Small intestine (tissue), 7 donors: ENCODE data around the gene COL6A2. TPM values are rescaled to one million over a fixed set of nuclear protein-coding genes. Genes with fewer than 3 reads are reported as not detected.
"Not testable (repeated sequence)": the region's sequence is repeated elsewhere in the genome, so short reads cannot be mapped to it uniquely, and the experiment has no call there.

Experiments used
- DNase-seq, 2 donors: peaks; one replicate each; pipeline versions ENCODE4 v3.0.0 to v3.0.0-alpha.2; 2013
- FAIRE-seq: peaks from 2 replicates; lab custom pipeline; 2012; peaks lifted over from hg19 to GRCh38; lab: Jason Lieb, UNC
- H3K27ac ChIP-seq, 3 donors: one replicate each; pipeline ENCODE4 v1.5.1; 2013; ENCODE audit warnings: low read length in 2 of 3, mild to moderate bottlenecking in 2 of 3, control low read depth in 1 of 3, inconsistent platforms in 1 of 3, low read depth in 1 of 3, moderate library complexity in 1 of 3
- H3K27me3 ChIP-seq, 3 donors: one replicate each; pipeline ENCODE4 v1.6.1; 2013; ENCODE audit warnings: low read length in 3 of 3, inconsistent platforms in 1 of 3; ENCODE audit not compliant: control insufficient read depth in 3 of 3, insufficient read depth in 3 of 3
- H3K36me3 ChIP-seq, 3 donors: one replicate each; pipeline ENCODE4 v1.6.1; 2013; ENCODE audit warnings: low read length in 3 of 3, inconsistent platforms in 1 of 3, low read depth in 1 of 3, mild to moderate bottlenecking in 1 of 3, moderate library complexity in 1 of 3; ENCODE audit not compliant: control insufficient read depth in 3 of 3, insufficient read depth in 2 of 3
- H3K4me1 ChIP-seq, 3 donors: one replicate each; pipeline ENCODE4 v1.6.1; 2013; ENCODE audit warnings: low read length in 2 of 3, inconsistent platforms in 1 of 3, low read depth in 1 of 3, mild to moderate bottlenecking in 1 of 3, moderate library complexity in 1 of 3; ENCODE audit not compliant: control insufficient read depth in 3 of 3, insufficient read depth in 2 of 3
- H3K4me3 ChIP-seq, 3 donors: one replicate each; pipeline ENCODE4 v1.5.1; 2013; ENCODE audit warnings: low read length in 3 of 3, control low read depth in 1 of 3, inconsistent platforms in 1 of 3, low read depth in 1 of 3, mild to moderate bottlenecking in 1 of 3, moderate library complexity in 1 of 3
- H3K9me3 ChIP-seq, 2 donors: one replicate each; pipeline ENCODE4 v1.6.1; 2013; ENCODE audit warnings: low read depth in 1 of 2, low read length in 1 of 2; ENCODE audit not compliant: control insufficient read depth in 2 of 2, insufficient read depth in 1 of 2
- whole genome bisulfite sequencing, 3 donors: extraction: QIAGEN DNeasy Blood & Tissue Kit; methylation state at CpG; one replicate each; pipeline ENCODE4 v1.1.7; 2013; 5-methylcytosine and 5-hydroxymethylcytosine counted together
- polyA plus RNA-seq, 4 donors: library from polyadenylated mRNA; stranded (reverse) in 3 of 4; unstranded in 1 of 4; fragments of 200-250 nt in 3 of 4; fragments of 120-200 nt in 1 of 4; gene quantifications; one replicate each; pipeline versions ENCODE4 v1.2.1 to v1.2.3, GENCODE V29; 2013
- donor health status: healthy with polysubstance abuse.
- donor health status: control.
- donor health status: control.
- donor health status: Bipolar disorder and iron deficiency.
- donor health status: healthy.

Gene COL6A2
- polyA plus RNA-seq, 4 donors = 3.8 to 159 (median 68.5) TPM

- DNase-seq = no peak
- no peak overlapping the region for H3K4me3 ChIP-seq
- FAIRE-seq = no peak
- WGBS, 3 donors = 60 to 86% (median 83%) methylated on average over 14 of the region's 14 CpGs
- peaks cover 0 to 23% (median 0%) of the 10 kb centered on the region in 3 donors for H3K4me1 ChIP-seq
- no peaks in the 10 kb centered on the region for H3K9me3 ChIP-seq
- H3K27ac ChIP-seq = no peak overlapping the region
- H3K27me3 ChIP-seq = peaks cover 0 to 17% (median 2%) of the 10 kb centered on the region in 3 donors
- no peaks in the 10 kb centered on the region for H3K36me3 ChIP-seq
These were observed 29.3 kb upstream of the COL6A2 start for GRCh38 chr21:46068516-46069079.

GRCh38 chr21:46069166-46069565 is 28.7 kb upstream of the COL6A2 start:
- WGBS, 3 donors = 63 to 93% (median 92%) methylated on average over 11 to 13 of the region's 13 CpGs
- Histone ChIP-seq H3K27ac (no peak overlapping the region), H3K4me1 (peaks cover 0 to 23% (median 0%) of the 10 kb centered on the region in 3 donors), H3K36me3 (no peaks in the 10 kb centered on the region), H3K4me3 (no peak overlapping the region), H3K9me3 (no peaks in the 10 kb centered on the region), H3K27me3 (peaks cover 0 to 17% (median 2%) of the 10 kb centered on the region in 3 donors)
- no peak for DNase-seq
- FAIRE-seq = no peak

DNA sequence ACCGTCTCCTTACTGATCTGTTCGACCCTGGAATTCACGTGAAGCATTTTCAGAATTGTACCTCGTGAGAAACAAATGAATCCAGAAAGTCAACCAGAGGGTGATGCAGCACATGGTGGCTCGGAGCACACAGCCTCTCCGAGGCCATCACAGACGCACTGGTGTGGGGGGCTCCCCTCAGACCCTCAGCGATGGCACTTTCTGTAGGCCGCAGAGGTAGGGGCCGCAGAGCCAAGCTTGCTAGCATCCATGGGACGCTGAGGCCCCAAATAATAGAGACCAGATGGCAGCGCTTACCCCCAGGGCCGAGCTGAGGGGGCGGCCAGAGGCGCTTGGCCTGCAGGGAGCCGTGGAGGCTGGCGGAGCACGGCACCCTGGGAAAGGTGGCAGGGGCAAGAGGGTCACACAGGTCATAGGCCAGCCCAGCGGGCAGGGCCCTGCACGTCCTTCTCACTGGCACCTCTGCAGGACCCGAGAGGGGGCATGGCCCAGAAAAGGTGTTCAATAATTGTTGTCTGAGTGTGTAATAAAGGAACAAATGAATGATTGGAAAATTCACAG is 28.1 kb upstream of the COL6A2 start:
- Histone ChIP-seq H3K27me3 (peaks cover 0 to 17% (median 2%) of the 10 kb centered on the region in 3 donors), H3K27ac (no peak overlapping the region), H3K36me3 (no peaks in the 10 kb centered on the region), H3K9me3 (no peaks in the 10 kb centered on the region), H3K4me1 (peaks cover 0 to 23% (median 0%) of the 10 kb centered on the region in 3 donors), H3K4me3 (no peak overlapping the region)
- WGBS, 3 donors = 88 to 90% (median 90%) methylated on average over 21 of the region's 21 CpGs
- DNase-seq (no peak), FAIRE-seq (no peak)

GRCh38 chr21:46071082-46071481 is 26.8 kb upstream of the COL6A2 start:
- Histone ChIP-seq H3K36me3 (no peaks in the 10 kb centered on the region), H3K9me3 (no peaks in the 10 kb centered on the region), H3K27ac (no peak overlapping the region), H3K4me1 (peaks cover 0 to 13% (median 0%) of the 10 kb centered on the region in 3 donors), H3K4me3 (no peak overlapping the region), H3K27me3 (peaks cover 0 to 8% (median 0%) of the 10 kb centered on the region in 3 donors)
- no peak for DNase-seq
- 73 to 78% (median 77%) methylated on average over 13 of the region's 13 CpGs for WGBS, 3 donors
- no peak for FAIRE-seq

GRCh38 chr21:46076724-46077123 is 21.2 kb upstream of the COL6A2 start:
- WGBS, 3 donors = 87 to 93% (median 88%) methylated on average over 8 of the region's 8 CpGs
- not testable (repeated sequence) for H3K27me3 ChIP-seq, H3K27ac ChIP-seq, H3K4me1 ChIP-seq, FAIRE-seq, H3K9me3 ChIP-seq, DNase-seq, H3K36me3 ChIP-seq, H3K4me3 ChIP-seq

GRCh38 chr21:46077674-46078101 is 20.2 kb upstream of the COL6A2 start:
- 85 to 92% (median 87%) methylated on average over 19 of the region's 19 CpGs for WGBS, 3 donors
- FAIRE-seq (no peak), DNase-seq (no peak)
- Histone ChIP-seq H3K36me3 (no peaks in the 10 kb centered on the region), H3K27ac (no peak overlapping the region), H3K4me3 (no peak overlapping the region), H3K4me1 (no peaks in the 10 kb centered on the region), H3K9me3 (no peaks in the 10 kb centered on the region), H3K27me3 (no peaks in the 10 kb centered on the region)

DNA sequence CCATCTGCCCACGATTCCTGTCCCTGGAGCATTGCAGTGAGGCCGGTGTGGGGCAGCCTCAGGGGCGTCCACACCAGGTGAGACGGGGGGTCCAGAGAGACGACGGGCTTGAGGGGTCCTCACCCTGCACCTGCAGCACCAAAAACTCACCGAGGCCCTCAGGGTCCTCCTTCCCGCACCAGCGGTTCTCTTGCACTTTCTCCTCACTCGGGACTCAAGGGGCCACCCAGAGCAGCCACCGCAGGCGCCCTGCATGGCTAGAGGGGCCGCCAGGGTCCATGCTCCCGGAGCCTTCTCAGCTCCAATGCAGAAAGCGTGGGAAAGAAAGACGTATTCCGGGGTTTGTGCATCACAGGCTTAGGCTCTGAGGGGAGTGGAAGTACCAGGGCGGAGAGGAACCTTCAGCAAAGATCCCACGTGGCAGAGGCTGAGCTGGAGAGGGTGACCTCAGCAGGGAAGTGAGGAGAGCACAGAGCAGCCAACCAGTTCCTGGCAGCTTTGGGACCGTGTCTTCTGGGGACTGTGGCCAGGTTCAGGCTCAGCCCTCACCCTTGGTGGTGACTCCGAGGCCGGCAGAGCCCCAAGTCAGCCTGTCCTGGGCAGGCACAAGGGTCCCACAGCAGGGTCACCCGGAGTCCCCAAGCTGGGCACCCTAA is 19.5 kb upstream of the COL6A2 start:
- FAIRE-seq = no peak
- H3K27ac ChIP-seq = no peak overlapping the region
- peaks cover 0 to under 1% (median 0%) of the 10 kb centered on the region in 3 donors for H3K4me1 ChIP-seq
- H3K4me3 ChIP-seq = no peak overlapping the region
- WGBS, 3 donors = 81 to 86% (median 86%) methylated on average over 23 of the region's 23 CpGs
- no peaks in the 10 kb centered on the region for H3K36me3 ChIP-seq
- DNase-seq = no peak
- no peaks in the 10 kb centered on the region for H3K27me3 ChIP-seq
- H3K9me3 ChIP-seq = no peaks in the 10 kb centered on the region

DNA sequence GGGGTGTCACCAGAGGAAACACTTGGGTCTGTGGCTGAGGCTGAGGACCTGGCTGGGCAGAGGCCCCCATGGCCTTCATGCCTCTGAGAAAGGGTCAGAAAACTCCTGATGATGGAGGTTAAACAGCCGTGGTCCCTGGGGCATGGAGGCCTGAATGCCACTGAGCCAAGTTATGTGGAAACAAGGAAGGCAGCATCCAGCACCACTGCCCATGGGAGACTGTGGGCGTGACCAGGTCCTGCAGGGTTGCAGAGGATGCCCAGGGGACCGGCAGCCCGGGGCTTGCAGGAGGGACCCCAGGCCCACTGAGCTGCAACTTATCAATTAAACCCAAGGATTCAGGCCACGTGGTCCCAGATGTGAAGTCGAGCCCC is 18.9 kb upstream of the COL6A2 start:
- 63 to 69% (median 68%) methylated on average over 6 of the region's 6 CpGs for WGBS, 3 donors
- no peak overlapping the region for H3K27ac ChIP-seq
- no peak for DNase-seq

More for the DNA sequence above, 18.9 kb upstream of the COL6A2 start:
- Histone ChIP-seq H3K4me3 (no peak overlapping the region), H3K4me1 (peaks cover 0 to 5% (median 0%) of the 10 kb centered on the region in 3 donors), H3K36me3 (no peaks in the 10 kb centered on the region), H3K9me3 (no peaks in the 10 kb centered on the region), H3K27me3 (no peaks in the 10 kb centered on the region)
- FAIRE-seq = no peak
